ENCODE data around the gene KLHL40. TPM values are rescaled to one million over a fixed set of nuclear protein-coding genes. Genes with fewer than 3 reads are reported as not detected.

The KLHL40 gene
- polyA plus RNA-seq, 4 donors, result 0.01 to 1.1 (median 0.60) TPM

- 72 to 81% (median 80%) methylated on average over 6 of the region's 6 CpGs for WGBS, 3 donors
- H3K4me3 ChIP-seq (ENCODE audit: low read depth in 1 of 3, low read length in 3 of 3), result no peak overlapping the region
- H3K27ac ChIP-seq (ENCODE audit: low read depth in 1 of 3, low read length in 2 of 3), result no peak overlapping the region
- no peaks in the 10 kb centered on the region for H3K36me3 ChIP-seq (ENCODE audit: control insufficient read depth in 3 of 3, insufficient read depth in 2 of 3, low read depth in 1 of 3, low read length in 3 of 3)
- H3K4me1 ChIP-seq (ENCODE audit: control insufficient read depth in 3 of 3, insufficient read depth in 2 of 3, low read depth in 1 of 3, low read length in 2 of 3), result no peaks in the 10 kb centered on the region
- H3K27me3 ChIP-seq (ENCODE audit: control insufficient read depth in 3 of 3, insufficient read depth in 3 of 3, low read length in 3 of 3), result peaks cover 0 to 3% (median 0%) of the 10 kb centered on the region in 3 donors
- DNase-seq, result no peak
- no peak for FAIRE-seq
- H3K9me3 ChIP-seq (ENCODE audit: control insufficient read depth in 2 of 2, insufficient read depth in 1 of 2, low read depth in 1 of 2, low read length in 1 of 2), result no peaks in the 10 kb centered on the region
Measured at GRCh38 chr3:42731476-42732195, 46.3 kb downstream of the KLHL40 start.

GRCh38 chr3:42732196-42732828 is 47.0 kb downstream of the KLHL40 start:
- H3K4me1 ChIP-seq (ENCODE audit: control insufficient read depth in 3 of 3, insufficient read depth in 2 of 3, low read depth in 1 of 3, low read length in 2 of 3), result no peaks in the 10 kb centered on the region
- DNase-seq, result no peak
- FAIRE-seq, result no peak
- no peak overlapping the region for H3K4me3 ChIP-seq (ENCODE audit: low read depth in 1 of 3, low read length in 3 of 3)
- no peaks in the 10 kb centered on the region for H3K9me3 ChIP-seq (ENCODE audit: control insufficient read depth in 2 of 2, insufficient read depth in 1 of 2, low read depth in 1 of 2, low read length in 1 of 2)
- H3K27ac ChIP-seq (ENCODE audit: low read depth in 1 of 3, low read length in 2 of 3), result no peak overlapping the region
- no peaks in the 10 kb centered on the region for H3K36me3 ChIP-seq (ENCODE audit: control insufficient read depth in 3 of 3, insufficient read depth in 2 of 3, low read depth in 1 of 3, low read length in 3 of 3)
- H3K27me3 ChIP-seq (ENCODE audit: control insufficient read depth in 3 of 3, insufficient read depth in 3 of 3, low read length in 3 of 3), result peaks cover 0 to 3% (median 0%) of the 10 kb centered on the region in 3 donors
- WGBS, 3 donors, result 69 to 74% (median 71%) methylated on average over 4 of the region's 4 CpGs

- Histone ChIP-seq H3K36me3 (ENCODE audit: control insufficient read depth in 3 of 3, insufficient read depth in 2 of 3, low read depth in 1 of 3, low read length in 3 of 3) (no peaks in the 10 kb centered on the region), H3K27ac (ENCODE audit: low read depth in 1 of 3, low read length in 2 of 3) (no peak overlapping the region), H3K4me1 (ENCODE audit: control insufficient read depth in 3 of 3, insufficient read depth in 2 of 3, low read depth in 1 of 3, low read length in 2 of 3) (no peaks in the 10 kb centered on the region), H3K27me3 (ENCODE audit: control insufficient read depth in 3 of 3, insufficient read depth in 3 of 3, low read length in 3 of 3) (peaks cover 0 to 3% (median 0%) of the 10 kb centered on the region in 3 donors), H3K9me3 (ENCODE audit: control insufficient read depth in 2 of 2, insufficient read depth in 1 of 2, low read depth in 1 of 2, low read length in 1 of 2) (no peaks in the 10 kb centered on the region), H3K4me3 (ENCODE audit: low read depth in 1 of 3, low read length in 3 of 3) (no peak overlapping the region)
- DNase-seq, result no peak
- WGBS, 3 donors, result 74 to 85% (median 83%) methylated on average over 9 of the region's 9 CpGs
- FAIRE-seq, result no peak
Measured at GRCh38 chr3:42732829-42733459, 47.6 kb downstream of the KLHL40 start.

- Histone ChIP-seq H3K4me1 (ENCODE audit: control insufficient read depth in 3 of 3, insufficient read depth in 2 of 3, low read depth in 1 of 3, low read length in 2 of 3) (no peaks in the 10 kb centered on the region), H3K9me3 (ENCODE audit: control insufficient read depth in 2 of 2, insufficient read depth in 1 of 2, low read depth in 1 of 2, low read length in 1 of 2) (no peaks in the 10 kb centered on the region), H3K4me3 (ENCODE audit: low read depth in 1 of 3, low read length in 3 of 3) (no peak overlapping the region), H3K27ac (ENCODE audit: low read depth in 1 of 3, low read length in 2 of 3) (no peak overlapping the region), H3K36me3 (ENCODE audit: control insufficient read depth in 3 of 3, insufficient read depth in 2 of 3, low read depth in 1 of 3, low read length in 3 of 3) (no peaks in the 10 kb centered on the region), H3K27me3 (ENCODE audit: control insufficient read depth in 3 of 3, insufficient read depth in 3 of 3, low read length in 3 of 3) (peaks cover 0 to 3% (median 0%) of the 10 kb centered on the region in 3 donors)
- DNase-seq, result no peak
- WGBS, 3 donors, result 56 to 76% (median 63%) methylated on average over 13 of the region's 13 CpGs
- FAIRE-seq, result no peak
Measured at GRCh38 chr3:42733501-42734262, 48.3 kb downstream of the KLHL40 start.

- H3K27me3 ChIP-seq (ENCODE audit: control insufficient read depth in 3 of 3, insufficient read depth in 3 of 3, low read length in 3 of 3), result peaks cover 0 to 3% (median 0%) of the 10 kb centered on the region in 3 donors
- no peaks in the 10 kb centered on the region for H3K9me3 ChIP-seq (ENCODE audit: control insufficient read depth in 2 of 2, insufficient read depth in 1 of 2, low read depth in 1 of 2, low read length in 1 of 2)
- no peak for FAIRE-seq
- H3K4me3 ChIP-seq (ENCODE audit: low read depth in 1 of 3, low read length in 3 of 3), result no peak overlapping the region
- WGBS, 3 donors, result 53 to 78% (median 63%) methylated on average over 6 of the region's 6 CpGs
- no peaks in the 10 kb centered on the region for H3K4me1 ChIP-seq (ENCODE audit: control insufficient read depth in 3 of 3, insufficient read depth in 2 of 3, low read depth in 1 of 3, low read length in 2 of 3)
- DNase-seq, result no peak
- H3K27ac ChIP-seq (ENCODE audit: low read depth in 1 of 3, low read length in 2 of 3), result no peak overlapping the region
- H3K36me3 ChIP-seq (ENCODE audit: control insufficient read depth in 3 of 3, insufficient read depth in 2 of 3, low read depth in 1 of 3, low read length in 3 of 3), result no peaks in the 10 kb centered on the region
Measured at GRCh38 chr3:42734263-42734860, 49.0 kb downstream of the KLHL40 start.

GRCh38 chr3:42735019-42735418 is 49.7 kb downstream of the KLHL40 start:
- no peak for DNase-seq
- H3K4me3 ChIP-seq (ENCODE audit: low read depth in 1 of 3, low read length in 3 of 3), result no peak overlapping the region
- H3K4me1 ChIP-seq (ENCODE audit: control insufficient read depth in 3 of 3, insufficient read depth in 2 of 3, low read depth in 1 of 3, low read length in 2 of 3), result no peaks in the 10 kb centered on the region
- H3K9me3 ChIP-seq (ENCODE audit: control insufficient read depth in 2 of 2, insufficient read depth in 1 of 2, low read depth in 1 of 2, low read length in 1 of 2), result no peaks in the 10 kb centered on the region
- FAIRE-seq, result no peak
- H3K27ac ChIP-seq (ENCODE audit: low read depth in 1 of 3, low read length in 2 of 3), result no peak overlapping the region
- H3K36me3 ChIP-seq (ENCODE audit: control insufficient read depth in 3 of 3, insufficient read depth in 2 of 3, low read depth in 1 of 3, low read length in 3 of 3), result no peaks in the 10 kb centered on the region
- WGBS, 3 donors, result 76 to 87% (median 83%) methylated on average over 8 of the region's 8 CpGs
- H3K27me3 ChIP-seq (ENCODE audit: control insufficient read depth in 3 of 3, insufficient read depth in 3 of 3, low read length in 3 of 3), result peaks cover 0 to 3% (median 0%) of the 10 kb centered on the region in 3 donors

GRCh38 chr3:42735615-42736014 is 50.3 kb downstream of the KLHL40 start:
- no peak for FAIRE-seq
- whole genome bisulfite sequencing, 3 donors, result 86 to 94% (median 92%) methylated on average over 12 of the region's 12 CpGs

GRCh38 chr3:42736081-42736480 is 50.7 kb downstream of the KLHL40 start:
- no peaks in the 10 kb centered on the region for H3K4me1 ChIP-seq (ENCODE audit: control insufficient read depth in 3 of 3, insufficient read depth in 2 of 3, low read depth in 1 of 3, low read length in 2 of 3)
- no peaks in the 10 kb centered on the region for H3K9me3 ChIP-seq (ENCODE audit: control insufficient read depth in 2 of 2, insufficient read depth in 1 of 2, low read depth in 1 of 2, low read length in 1 of 2)
- no peak overlapping the region for H3K27ac ChIP-seq (ENCODE audit: low read depth in 1 of 3, low read length in 2 of 3)
- DNase-seq, result no peak
- 50 to 54% (median 52%) methylated on average over 1 of the region's 1 CpG for WGBS, 3 donors
- no peak overlapping the region for H3K4me3 ChIP-seq (ENCODE audit: low read depth in 1 of 3, low read length in 3 of 3)
- H3K27me3 ChIP-seq (ENCODE audit: control insufficient read depth in 3 of 3, insufficient read depth in 3 of 3, low read length in 3 of 3), result peaks cover 0 to 3% (median 0%) of the 10 kb centered on the region in 3 donors
- FAIRE-seq, result no peak
- H3K36me3 ChIP-seq (ENCODE audit: control insufficient read depth in 3 of 3, insufficient read depth in 2 of 3, low read depth in 1 of 3, low read length in 3 of 3), result no peaks in the 10 kb centered on the region

More at GRCh38 chr3:42735615-42736014, 50.3 kb downstream of the KLHL40 start:
- peaks cover 0 to 3% (median 0%) of the 10 kb centered on the region in 3 donors for H3K27me3 ChIP-seq (ENCODE audit: control insufficient read depth in 3 of 3, insufficient read depth in 3 of 3, low read length in 3 of 3)
- H3K4me3 ChIP-seq (ENCODE audit: low read depth in 1 of 3, low read length in 3 of 3), result no peak overlapping the region
- no peaks in the 10 kb centered on the region for H3K4me1 ChIP-seq (ENCODE audit: control insufficient read depth in 3 of 3, insufficient read depth in 2 of 3, low read depth in 1 of 3, low read length in 2 of 3)
- no peaks in the 10 kb centered on the region for H3K36me3 ChIP-seq (ENCODE audit: control insufficient read depth in 3 of 3, insufficient read depth in 2 of 3, low read depth in 1 of 3, low read length in 3 of 3)
- no peaks in the 10 kb centered on the region for H3K9me3 ChIP-seq (ENCODE audit: control insufficient read depth in 2 of 2, insufficient read depth in 1 of 2, low read depth in 1 of 2, low read length in 1 of 2)
- no peak for DNase-seq
- H3K27ac ChIP-seq (ENCODE audit: low read depth in 1 of 3, low read length in 2 of 3), result no peak overlapping the region

Data from small intestine (tissue), 7 donors.